ENCODE measurements around the gene PPP1R15A.
"Not testable (repeated sequence)": the region's sequence is repeated elsewhere in the genome, so short reads cannot be mapped to it uniquely, and the experiment has no call there.

PPP1R15A gene

GRCh38 chr19:48845384-48845783, 26.8 kb upstream of the PPP1R15A start (continued):
- TF ChIP-seq ZNF280C (tag by site-specific recombination; IDR thresholded peaks at IDR 0.05): no peak
- no peak for TF ChIP-seq CTCF (tag by site-specific recombination; IDR thresholded peaks at IDR 0.05)
- TF ChIP-seq ATF2 (tag by site-specific recombination; IDR thresholded peaks at IDR 0.05; ENCODE audit: low read depth): no peak
- TF ChIP-seq KLF8 (tag by site-specific recombination; IDR thresholded peaks at IDR 0.05): no peak

GRCh38 chr19:48846659-48847058, 25.6 kb upstream of the PPP1R15A start:
- not testable (repeated sequence) for H3K4me1 ChIP-seq (ENCODE audit: control insufficient read depth, insufficient read depth, low read length); H3K4me3 ChIP-seq (ENCODE audit: low read depth, low read length); H3K27ac ChIP-seq (ENCODE audit: extremely low read depth, low read depth, low read length); H3K9me3 ChIP-seq (ENCODE audit: control insufficient read depth, insufficient read depth, low read depth, low read length); H3K36me3 ChIP-seq (ENCODE audit: control insufficient read depth in 2 of 2, insufficient read depth in 1 of 2, low read length in 2 of 2)
- peak; percentile 78 for TF ChIP-seq ZNF768 (tag by site-specific recombination; IDR thresholded peaks at IDR 0.05)
- ChIA-PET CTCF (interaction anchor here (0.6 to 0.7 kb wide), 5 partner anchors 12 to 126 kb away, joined by 3 read pairs; no protein-coding TSS in a partner anchor), POLR2A (interaction anchor here (0.6 to 5.0 kb wide), 3 partner anchors 11 to 26 kb away, joined by 3 to 26 read pairs (median 8); partner anchors contain the start of gene PPP1R15A)

GRCh38 chr19:48852292-48852691, 19.9 kb upstream of the PPP1R15A start:
- Histone ChIP-seq H3K27ac (ENCODE audit: extremely low read depth, low read depth, low read length) (no peak overlapping the region), H3K4me1 (ENCODE audit: control insufficient read depth, insufficient read depth, low read length) (no peaks in the 10 kb centered on the region; the same call in 1 of the 2 replicates), H3K36me3 (ENCODE audit: control insufficient read depth in 2 of 2, insufficient read depth in 1 of 2, low read length in 2 of 2) (no peaks in the 10 kb centered on the region), H3K9me3 (ENCODE audit: control insufficient read depth, insufficient read depth, low read depth, low read length) (no peaks in the 10 kb centered on the region), H3K4me3 (ENCODE audit: low read depth, low read length) (no peak overlapping the region)
- CTCF ChIA-PET: interaction anchor here (1.0 to 4.3 kb wide), 4 partner anchors 10 to 118 kb away, joined by 3 to 37 read pairs (median 4); no protein-coding TSS in a partner anchor
- TF ChIP-seq OVOL3 (tag by site-specific recombination; IDR thresholded peaks at IDR 0.05) (no peak), EGR2 (tag by site-specific recombination; IDR thresholded peaks at IDR 0.05; ENCODE audit: low read depth) (no peak), ZBTB20 (tag by site-specific recombination; IDR thresholded peaks at IDR 0.05) (peak; percentile 78), ZNF76 (tag by site-specific recombination; IDR thresholded peaks at IDR 0.05; ENCODE audit: borderline replicate concordance, low read depth) (peak; percentile 62), ZBTB48 (tag by site-specific recombination; IDR thresholded peaks at IDR 0.05) (no peak)
- POLR2A ChIA-PET: interaction anchor here (2.5 kb wide), 1 partner anchor 20 kb away, joined by 13 read pairs; the partner anchor contains the start of gene PPP1R15A

DNA sequence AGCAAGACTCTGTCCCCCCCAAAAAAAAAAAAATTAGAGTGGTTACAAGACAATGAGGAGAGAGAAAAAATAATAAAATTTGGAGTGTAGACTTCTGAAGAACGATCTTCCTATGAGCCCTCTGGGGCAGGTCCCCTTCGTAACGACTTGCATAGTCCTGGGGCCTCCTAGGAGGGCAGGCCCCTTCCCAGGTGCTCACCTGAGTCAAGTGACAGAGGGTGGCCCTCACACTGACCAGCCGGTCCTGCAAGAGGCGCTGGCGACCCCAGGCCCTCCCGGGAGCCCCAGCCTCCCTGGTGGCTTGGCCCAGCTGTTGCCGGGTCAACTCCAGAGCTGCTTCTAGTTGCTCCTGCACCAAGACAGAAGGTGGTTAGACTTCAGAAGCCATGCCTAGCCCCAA, 18.7 kb upstream of the PPP1R15A start:
- Histone ChIP-seq H3K4me1 (ENCODE audit: control insufficient read depth, insufficient read depth, low read length) (no peaks in the 10 kb centered on the region; the same call in 1 of the 2 replicates), H3K36me3 (ENCODE audit: control insufficient read depth in 2 of 2, insufficient read depth in 1 of 2, low read length in 2 of 2) (no peaks in the 10 kb centered on the region), H3K27ac (ENCODE audit: extremely low read depth, low read depth, low read length) (no peak overlapping the region), H3K9me3 (ENCODE audit: control insufficient read depth, insufficient read depth, low read depth, low read length) (no peaks in the 10 kb centered on the region), H3K4me3 (ENCODE audit: low read depth, low read length) (no peak overlapping the region)
- CTCF ChIA-PET: interaction anchor here (0.6 to 4.3 kb wide), 4 partner anchors 9 to 63 kb away, joined by 3 to 37 read pairs (median 4); no protein-coding TSS in a partner anchor
- TF ChIP-seq, protein P1, sequence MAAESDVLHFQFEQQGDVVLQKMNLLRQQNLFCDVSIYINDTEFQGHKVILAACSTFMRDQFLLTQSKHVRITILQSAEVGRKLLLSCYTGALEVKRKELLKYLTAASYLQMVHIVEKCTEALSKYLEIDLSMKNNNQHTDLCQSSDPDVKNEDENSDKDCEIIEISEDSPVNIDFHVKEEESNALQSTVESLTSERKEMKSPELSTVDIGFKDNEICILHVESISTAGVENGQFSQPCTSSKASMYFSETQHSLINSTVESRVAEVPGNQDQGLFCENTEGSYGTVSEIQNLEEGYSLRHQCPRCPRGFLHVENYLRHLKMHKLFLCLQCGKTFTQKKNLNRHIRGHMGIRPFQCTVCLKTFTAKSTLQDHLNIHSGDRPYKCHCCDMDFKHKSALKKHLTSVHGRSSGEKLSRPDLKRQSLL (tag by site-specific recombination; IDR thresholded peaks at IDR 0.05): no peak
- TF ChIP-seq KLF8 (tag by site-specific recombination; IDR thresholded peaks at IDR 0.05) (no peak), ZNF747 (tag by site-specific recombination; IDR thresholded peaks at IDR 0.05) (no peak), ZNF121 (tag by site-specific recombination; IDR thresholded peaks at IDR 0.05) (no peak), OVOL3 (tag by site-specific recombination; IDR thresholded peaks at IDR 0.05) (no peak), ZNF791 (tag by site-specific recombination; IDR thresholded peaks at IDR 0.05) (no peak), MYNN (tag by site-specific recombination; IDR thresholded peaks at IDR 0.05; ENCODE audit: borderline replicate concordance) (no peak), ZNF112 (tag by site-specific recombination; IDR thresholded peaks at IDR 0.05) (no peak), ZNF561 (tag by site-specific recombination; IDR thresholded peaks at IDR 0.05; ENCODE audit: borderline replicate concordance) (no peak), ZNF416 (tag by site-specific recombination; IDR thresholded peaks at IDR 0.05) (no peak), SCRT1 (tag by site-specific recombination; IDR thresholded peaks at IDR 0.05; ENCODE audit: borderline replicate concordance) (no peak), ZNF302 (tag by site-specific recombination; IDR thresholded peaks at IDR 0.05; ENCODE audit: low read depth) (no peak), ZNF266 (tag by site-specific recombination; IDR thresholded peaks at IDR 0.05; ENCODE audit: low read depth) (no peak), ZEB2 (tag by site-specific recombination; IDR thresholded peaks at IDR 0.05) (no peak), RBAK (tag by site-specific recombination; IDR thresholded peaks at IDR 0.05) (no peak), ZNF707 (tag by site-specific recombination; IDR thresholded peaks at IDR 0.05) (no peak)
- POLR2A ChIA-PET: interaction anchor here (2.5 kb wide), 1 partner anchor 19 kb away, joined by 13 read pairs; the partner anchor contains the start of gene PPP1R15A

All from HEK293 (cell line).